GM13977 (cell line): ENCODE results near the gene CCDC88C.

Experiments used
- DNase-seq: peaks from one replicate; pipeline ENCODE4 v3.0.0; 2012; ENCODE audit warnings: low spot score
- CTCF ChIP-seq: IDR thresholded peaks from 2 replicates; pipeline ENCODE4 v1.5.1; 2012; ENCODE audit warnings: mild to moderate bottlenecking, control low read depth; ENCODE audit not compliant: insufficient read depth; ENCODE audit errors: extremely low read depth, missing control alignments
- in situ Hi-C: fragments of 300-500 bp; cut with MboI; formaldehyde crosslinking; loops from one replicate; pipeline ENCODE4 v1.12.0; 2022; ENCODE audit warnings: low sequenced_read_pairs, low pct_unique_long_range_greater_than_20kb, mixed read lengths, inconsistent platforms; ENCODE audit not compliant: unreplicated experiment

The CCDC88C gene, protein sequence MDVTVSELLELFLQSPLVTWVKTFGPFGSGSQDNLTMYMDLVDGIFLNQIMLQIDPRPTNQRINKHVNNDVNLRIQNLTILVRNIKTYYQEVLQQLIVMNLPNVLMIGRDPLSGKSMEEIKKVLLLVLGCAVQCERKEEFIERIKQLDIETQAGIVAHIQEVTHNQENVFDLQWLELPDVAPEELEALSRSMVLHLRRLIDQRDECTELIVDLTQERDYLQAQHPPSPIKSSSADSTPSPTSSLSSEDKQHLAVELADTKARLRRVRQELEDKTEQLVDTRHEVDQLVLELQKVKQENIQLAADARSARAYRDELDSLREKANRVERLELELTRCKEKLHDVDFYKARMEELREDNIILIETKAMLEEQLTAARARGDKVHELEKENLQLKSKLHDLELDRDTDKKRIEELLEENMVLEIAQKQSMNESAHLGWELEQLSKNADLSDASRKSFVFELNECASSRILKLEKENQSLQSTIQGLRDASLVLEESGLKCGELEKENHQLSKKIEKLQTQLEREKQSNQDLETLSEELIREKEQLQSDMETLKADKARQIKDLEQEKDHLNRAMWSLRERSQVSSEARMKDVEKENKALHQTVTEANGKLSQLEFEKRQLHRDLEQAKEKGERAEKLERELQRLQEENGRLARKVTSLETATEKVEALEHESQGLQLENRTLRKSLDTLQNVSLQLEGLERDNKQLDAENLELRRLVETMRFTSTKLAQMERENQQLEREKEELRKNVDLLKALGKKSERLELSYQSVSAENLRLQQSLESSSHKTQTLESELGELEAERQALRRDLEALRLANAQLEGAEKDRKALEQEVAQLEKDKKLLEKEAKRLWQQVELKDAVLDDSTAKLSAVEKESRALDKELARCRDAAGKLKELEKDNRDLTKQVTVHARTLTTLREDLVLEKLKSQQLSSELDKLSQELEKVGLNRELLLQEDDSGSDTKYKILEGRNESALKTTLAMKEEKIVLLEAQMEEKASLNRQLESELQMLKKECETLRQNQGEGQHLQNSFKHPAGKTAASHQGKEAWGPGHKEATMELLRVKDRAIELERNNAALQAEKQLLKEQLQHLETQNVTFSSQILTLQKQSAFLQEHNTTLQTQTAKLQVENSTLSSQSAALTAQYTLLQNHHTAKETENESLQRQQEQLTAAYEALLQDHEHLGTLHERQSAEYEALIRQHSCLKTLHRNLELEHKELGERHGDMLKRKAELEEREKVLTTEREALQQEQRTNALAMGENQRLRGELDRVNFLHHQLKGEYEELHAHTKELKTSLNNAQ (N-terminal part only)

DNA sequence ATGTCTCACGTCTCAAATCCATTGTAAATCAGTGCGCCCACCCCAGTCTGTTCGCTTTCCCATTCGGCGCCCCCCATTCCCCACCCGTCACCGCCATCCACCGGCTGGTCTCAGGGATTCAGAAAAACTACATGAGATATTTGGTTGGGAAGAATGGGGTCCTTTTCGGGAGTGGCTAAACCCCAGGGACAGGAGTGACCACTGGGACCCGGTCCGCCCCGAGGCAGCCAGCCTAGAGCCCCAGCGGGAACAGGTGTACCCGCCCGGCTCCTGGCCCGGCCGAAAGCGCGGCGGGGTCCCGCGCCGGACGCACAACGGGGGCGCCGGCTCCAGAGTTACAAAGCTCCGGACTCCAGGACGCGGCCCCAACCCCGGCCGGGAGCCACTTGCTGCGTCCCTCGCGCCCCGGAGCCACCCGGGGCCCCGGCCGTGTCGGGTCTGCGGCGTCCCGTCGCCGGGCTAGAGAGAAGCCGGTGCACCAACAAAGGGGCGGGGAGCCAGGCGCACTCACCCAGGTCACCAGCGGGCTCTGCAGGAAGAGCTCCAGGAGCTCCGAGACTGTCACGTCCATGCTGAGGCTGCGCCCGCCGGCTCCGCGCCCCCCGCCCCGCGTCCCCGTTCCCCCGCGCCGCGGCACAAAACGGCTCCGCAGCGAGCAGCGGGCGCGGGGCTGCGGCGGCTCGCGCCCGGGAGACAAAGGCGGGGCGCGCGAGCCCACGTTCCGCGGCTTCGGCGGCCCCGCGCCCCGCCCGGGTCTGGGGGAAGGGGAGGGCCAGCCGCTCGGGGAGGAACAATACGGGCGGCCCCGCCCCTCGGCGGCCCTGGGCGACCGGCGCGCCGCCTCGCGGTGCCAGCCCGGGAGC lies at the start of gene CCDC88C:
Gene CCDC88C, minus strand, starts transcription at position 701 of the 863 bp plus-strand sequence. Its CDS starts 130 bp downstream, at position 571.
- DNase-seq, result peak; percentile 89
- peak; percentile 22 for TF ChIP-seq CTCF
- in situ Hi-C loops, result no loop called here

- in situ Hi-C loops, result no loop called here
- DNase-seq, result no peak
- no peak for TF ChIP-seq CTCF
Measured at GRCh38 chr14:91466192-91466591, 48.6 kb upstream of the CCDC88C start.

GRCh38 chr14:91464615-91465205 lies 47.1 kb upstream of the CCDC88C start:
- TF ChIP-seq CTCF, result no peak
- in situ Hi-C loops, result no loop called here
- no peak for DNase-seq

DNA sequence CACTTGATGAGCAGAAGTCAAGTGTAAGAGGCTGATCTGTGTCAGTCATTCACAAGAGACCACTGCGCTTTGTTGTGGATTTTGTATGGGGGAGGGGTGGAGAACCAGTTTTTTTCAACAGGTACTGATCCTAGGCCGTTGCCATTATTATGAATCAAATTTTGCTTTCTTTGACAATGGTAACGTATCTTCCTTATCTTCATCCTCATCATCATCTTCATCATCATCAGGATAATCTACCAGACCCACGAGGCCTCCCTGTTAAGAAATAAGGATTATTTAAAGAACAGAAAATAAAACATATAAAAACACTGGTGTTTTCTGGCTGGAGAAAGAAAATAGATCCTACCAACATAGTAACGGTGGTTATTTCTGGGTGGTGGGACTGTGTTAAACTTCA lies 41.0 kb upstream of the CCDC88C start:
- in situ Hi-C loops, result no loop called here
- no peak for TF ChIP-seq CTCF
- no peak for DNase-seq

DNA sequence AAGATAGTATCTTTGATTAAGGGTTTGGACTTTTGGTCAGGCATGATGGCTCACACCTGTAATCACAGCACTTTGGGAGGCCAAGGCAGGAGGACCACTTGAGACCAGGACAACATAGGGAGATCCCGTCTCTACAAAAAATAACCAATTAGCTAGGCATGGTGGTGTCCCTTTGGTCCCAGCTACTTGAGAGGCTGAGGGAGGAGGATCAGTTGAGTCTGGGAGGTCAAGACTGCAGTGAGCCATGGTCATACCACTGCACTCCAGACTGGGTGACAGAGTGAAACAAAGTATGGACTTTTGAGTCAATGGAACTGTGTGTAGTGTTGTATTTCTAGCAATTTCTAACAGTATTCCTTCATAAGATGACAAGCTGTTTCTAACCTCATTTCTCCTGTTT lies 38.7 kb upstream of the CCDC88C start:
- in situ Hi-C loops, result no loop called here
- DNase-seq, result no peak

More for the DNA sequence above, 38.7 kb upstream of the CCDC88C start:
- TF ChIP-seq CTCF, result no peak
